Upper lobe of left lung (tissue), 6 donors: Measurements from ENCODE around the gene EFCAB9. TPM values are rescaled to one million over a fixed set of nuclear protein-coding genes. Genes with fewer than 3 reads are reported as not detected.

Experiments used
- ATAC-seq, 2 donors: fragments of 200-7000 bp; cut with Tn5 transposase; one replicate each; pipeline ENCODE4 v1.9.1; 2022; ENCODE audit warnings: mild to moderate bottlenecking in 2 of 2, moderate library complexity in 2 of 2; ENCODE audit not compliant: low FRiP score in 2 of 2
- DNase-seq, 2 donors: peaks; one replicate each; pipeline ENCODE4 v3.0.0-alpha.2; 2019 to 2020
- H3K27ac ChIP-seq, 4 donors: fragments of 200-600 bp; sonication (generic); one replicate each; pipeline ENCODE4 v1.5.1; 2016 to 2019
- H3K27me3 ChIP-seq, 4 donors: fragments of 200-600 bp; sonication (generic); one replicate each; pipeline ENCODE4 v1.5.1; 2017 to 2019
- H3K36me3 ChIP-seq, 4 donors: fragments of 200-600 bp; sonication (generic); one replicate each; pipeline ENCODE4 v1.5.1; 2016 to 2019
- H3K4me1 ChIP-seq, 4 donors: fragments of 200-600 bp; sonication (generic); one replicate each; pipeline ENCODE4 v1.5.1; 2018 to 2019
- H3K4me3 ChIP-seq, 4 donors: fragments of 200-600 bp; sonication (generic); one replicate each; pipeline ENCODE4 v1.5.1; 2017 to 2019; ENCODE audit warnings: mild to moderate bottlenecking in 2 of 4, moderate library complexity in 1 of 4
- H3K9me3 ChIP-seq, 4 donors: fragments of 200-600 bp; sonication (generic); one replicate each; pipeline ENCODE4 v1.5.1; 2018 to 2019
- EP300 ChIP-seq, 4 donors: sonication (generic); formaldehyde crosslinking; IDR thresholded peaks; one replicate each; pipeline ENCODE4 v1.5.1; 2017; ENCODE audit warnings: antibody characterized with exemption in 4 of 4, control low read depth in 2 of 4
- POLR2A ChIP-seq, 4 donors: fragments of 450-650 bp; IDR thresholded peaks; one replicate each; pipeline ENCODE4 v1.5.1; 2016 to 2017; ENCODE audit warnings: antibody characterized with exemption in 4 of 4, mild to moderate bottlenecking in 2 of 4
- POLR2AphosphoS5 ChIP-seq, 2 donors: sonication (generic); formaldehyde crosslinking; IDR thresholded peaks; one replicate each; pipeline ENCODE4 v1.5.1; 2017; ENCODE audit warnings: antibody characterized with exemption in 2 of 2
- WGBS, 2 donors: methylation state at CpG; one replicate each; pipeline ENCODE4 v1.1.5; 2017 to 2018; 5-methylcytosine and 5-hydroxymethylcytosine counted together
- total RNA-seq, 6 donors: library from RNA; depleted of rRNA in 4 of 6; stranded (reverse); fragments of >200 nt in 4 of 6; gene quantifications; one replicate each; pipeline versions ENCODE4 v1.1.0 to v1.2.1, GENCODE V29; 2016 to 2021
- TF ChIP-seq, protein P1 (sequence below), 6 experiments: fragments of 450-650 bp in 4 of 6; fragments of 200-600 bp in 2 of 6; sonication (generic) in 2 of 6; IDR thresholded peaks; one replicate each; pipeline ENCODE4 v1.5.1; 2016 to 2019; ENCODE audit warnings: antibody characterized with exemption in 6 of 6
- donor health status: DM: no; HTN: no; CAD: no; lungs with moderate emphysema.
- donor health status: DM: no; HTN: yes; CAD: no; lungs with severe emphysema.

EFCAB9 gene
- total RNA-seq, 6 donors from 2014 or later: not detected

DNA sequence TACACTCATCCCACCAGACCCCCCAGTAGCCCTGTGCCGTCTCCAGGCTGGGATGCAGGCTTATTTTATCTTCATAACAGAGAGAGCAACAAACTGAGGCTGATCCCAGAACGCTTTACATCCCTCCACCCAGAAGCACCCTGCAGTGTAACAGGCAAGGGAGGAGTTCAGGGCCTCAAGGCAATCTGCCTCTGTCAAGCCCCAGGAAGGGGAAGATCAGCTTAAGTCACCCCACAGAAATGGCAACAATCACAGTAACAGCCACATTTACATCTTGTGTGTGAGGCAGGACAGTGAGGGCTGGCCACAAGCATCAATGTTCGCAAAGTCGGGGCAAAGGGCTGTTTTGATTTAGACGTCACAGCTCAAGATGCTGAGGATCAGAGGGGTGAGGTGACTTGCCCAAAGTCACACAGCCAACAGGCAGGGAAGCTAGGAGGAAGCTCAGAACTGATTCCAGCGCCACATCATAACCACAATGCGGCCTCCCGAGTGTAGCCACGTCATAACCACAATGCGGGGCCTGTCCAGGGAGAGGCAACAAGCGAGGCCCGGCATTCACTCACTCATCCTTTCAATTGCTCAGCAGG is 20.3 kb upstream of the EFCAB9 start:
- TF ChIP-seq POLR2AphosphoS5 (IDR thresholded peaks at IDR 0.05) (peak; percentile 12 to 38), POLR2A (IDR thresholded peaks at IDR 0.05) (no peak)
- Histone ChIP-seq H3K4me3 (peak overlapping the region in 1 of 4 donors; percentile 37), H3K36me3 (peaks cover 0 to 3% (median 0%) of the 10 kb centered on the region in 4 donors), H3K4me1 (peaks cover 52 to 79% (median 65%) of the 10 kb centered on the region in 4 donors), H3K27me3 (no peaks in the 10 kb centered on the region), H3K27ac (peak overlapping the region; percentile 42 to 90 (median 82)), H3K9me3 (no peaks in the 10 kb centered on the region)
- 68 to 72% methylated on average over 11 to 12 of the region's 12 CpGs for whole genome bisulfite sequencing, 2 donors
- ATAC-seq (peak in 1 of 2 donors; percentile 48), DNase-seq (peak in 1 of 2 donors; percentile 82)

GRCh38 chr5:172175263-172175719 is 18.7 kb upstream of the EFCAB9 start:
- Histone ChIP-seq H3K27me3 (no peaks in the 10 kb centered on the region), H3K4me3 (peak overlapping the region in 3 of 4 donors; percentile 27 to 37 (median 31)), H3K9me3 (no peaks in the 10 kb centered on the region), H3K36me3 (peaks cover 0 to 3% (median 0%) of the 10 kb centered on the region in 4 donors), H3K27ac (peak overlapping the region; percentile 48 to 90 (median 82)), H3K4me1 (peaks cover 55 to 81% (median 70%) of the 10 kb centered on the region in 4 donors)
- ATAC-seq: peak; percentile 72 to 82
- peak; percentile 82 to 85 for DNase-seq
- TF ChIP-seq POLR2AphosphoS5 (IDR thresholded peaks at IDR 0.05) (peak; percentile 7 to 59), EP300 (IDR thresholded peaks at IDR 0.05) (no peak), POLR2A (IDR thresholded peaks at IDR 0.05) (peak in 1 of 4 donors; percentile 5)
- TF ChIP-seq, protein P1, sequence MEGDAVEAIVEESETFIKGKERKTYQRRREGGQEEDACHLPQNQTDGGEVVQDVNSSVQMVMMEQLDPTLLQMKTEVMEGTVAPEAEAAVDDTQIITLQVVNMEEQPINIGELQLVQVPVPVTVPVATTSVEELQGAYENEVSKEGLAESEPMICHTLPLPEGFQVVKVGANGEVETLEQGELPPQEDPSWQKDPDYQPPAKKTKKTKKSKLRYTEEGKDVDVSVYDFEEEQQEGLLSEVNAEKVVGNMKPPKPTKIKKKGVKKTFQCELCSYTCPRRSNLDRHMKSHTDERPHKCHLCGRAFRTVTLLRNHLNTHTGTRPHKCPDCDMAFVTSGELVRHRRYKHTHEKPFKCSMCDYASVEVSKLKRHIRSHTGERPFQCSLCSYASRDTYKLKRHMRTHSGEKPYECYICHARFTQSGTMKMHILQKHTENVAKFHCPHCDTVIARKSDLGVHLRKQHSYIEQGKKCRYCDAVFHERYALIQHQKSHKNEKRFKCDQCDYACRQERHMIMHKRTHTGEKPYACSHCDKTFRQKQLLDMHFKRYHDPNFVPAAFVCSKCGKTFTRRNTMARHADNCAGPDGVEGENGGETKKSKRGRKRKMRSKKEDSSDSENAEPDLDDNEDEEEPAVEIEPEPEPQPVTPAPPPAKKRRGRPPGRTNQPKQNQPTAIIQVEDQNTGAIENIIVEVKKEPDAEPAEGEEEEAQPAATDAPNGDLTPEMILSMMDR (IDR thresholded peaks at IDR 0.05): no peak
- WGBS, 2 donors: 12 to 41% methylated on average over 4 to 6 of the region's 7 CpGs

GRCh38 chr5:172177176-172177575 is 16.8 kb upstream of the EFCAB9 start:
- ATAC-seq: no peak
- no peak for TF ChIP-seq EP300 (IDR thresholded peaks at IDR 0.05)
- no peak for TF ChIP-seq POLR2AphosphoS5 (IDR thresholded peaks at IDR 0.05)
- TF ChIP-seq, protein P1 (IDR thresholded peaks at IDR 0.05): no peak
- no peak for TF ChIP-seq POLR2A (IDR thresholded peaks at IDR 0.05)
- no peaks in the 10 kb centered on the region for H3K36me3 ChIP-seq
- H3K9me3 ChIP-seq: no peaks in the 10 kb centered on the region
- peaks cover 57 to 77% (median 68%) of the 10 kb centered on the region in 4 donors for H3K4me1 ChIP-seq
- peak overlapping the region in 1 of 4 donors; percentile 90 for H3K27ac ChIP-seq
- WGBS, 2 donors: 61 to 84% methylated on average over 7 of the region's 7 CpGs
- no peaks in the 10 kb centered on the region for H3K27me3 ChIP-seq
- DNase-seq: peak in 1 of 2 donors; percentile 37
- no peak overlapping the region for H3K4me3 ChIP-seq

DNA sequence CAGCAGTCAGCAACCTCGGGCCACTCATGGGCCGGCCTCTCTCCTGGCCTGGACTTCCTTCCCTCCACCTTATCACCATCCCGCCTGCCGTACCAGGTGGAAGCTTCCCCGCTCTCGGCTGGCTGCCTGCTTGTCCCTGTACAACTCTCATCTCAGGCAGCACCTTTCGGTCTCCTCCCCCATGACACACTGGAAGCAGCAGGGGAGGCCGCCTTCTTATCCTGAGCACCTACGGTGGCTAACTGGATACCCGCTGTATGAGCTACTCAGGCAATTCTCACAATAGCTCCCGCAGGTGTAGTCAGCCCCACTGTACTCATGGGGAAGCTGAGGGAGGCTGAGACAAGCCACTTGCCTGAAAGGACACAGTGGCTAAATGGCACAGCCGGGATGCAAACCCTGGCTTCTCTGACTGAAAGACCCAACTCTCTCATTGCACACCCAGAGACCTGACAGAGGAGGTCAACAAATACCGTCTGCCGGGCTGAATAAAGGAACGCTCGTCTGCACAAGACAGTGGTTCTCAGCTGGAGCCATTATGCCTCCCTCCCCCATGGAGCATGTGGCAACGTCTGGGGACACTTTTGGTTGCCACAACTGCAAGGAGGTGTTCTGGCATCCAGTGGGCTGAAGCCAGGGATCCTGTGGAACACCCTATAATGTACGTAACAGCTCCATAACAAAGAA is 15.5 kb upstream of the EFCAB9 start:
- no peaks in the 10 kb centered on the region for H3K9me3 ChIP-seq
- 26 to 66% methylated on average over 6 to 18 of the region's 18 CpGs for WGBS, 2 donors
- H3K27ac ChIP-seq: peak overlapping the region; percentile 71 to 90 (median 85)
- H3K27me3 ChIP-seq: no peaks in the 10 kb centered on the region
- TF ChIP-seq POLR2A (IDR thresholded peaks at IDR 0.05) (no peak), EP300 (IDR thresholded peaks at IDR 0.05) (no peak), POLR2AphosphoS5 (IDR thresholded peaks at IDR 0.05) (no peak)
- TF ChIP-seq, protein P1 (IDR thresholded peaks at IDR 0.05): no peak
- H3K36me3 ChIP-seq: no peaks in the 10 kb centered on the region
- ATAC-seq (no peak), DNase-seq (peak in 1 of 2 donors; percentile 43)
- H3K4me1 ChIP-seq: peaks cover 51 to 77% (median 65%) of the 10 kb centered on the region in 4 donors
- H3K4me3 ChIP-seq: peak overlapping the region in 1 of 4 donors; percentile 3
